HCT116 (cell line): ENCODE results near the gene NOX4.

ENCODE experiments used
- EGR1 ChIP-seq: IDR thresholded peaks from 2 replicates; pipeline ENCODE4 v1.6.1; 2012; ENCODE audit warnings: low read depth
- EZH2 ChIP-seq: fragments of 200-600 bp; sonication (generic); IDR thresholded peaks from 2 replicates; pipeline ENCODE4 v1.6.1; 2017; ENCODE audit warnings: antibody characterized with exemption, mixed run types
- JUND ChIP-seq: IDR thresholded peaks from 2 replicates; pipeline ENCODE4 v1.6.1; 2012
- POLR2A ChIP-seq: IDR thresholded peaks from 2 replicates; pipeline ENCODE4 v1.7.0; 2011; ENCODE audit warnings: borderline replicate concordance; ENCODE audit not compliant: insufficient read depth, insufficient read length; ENCODE audit errors: extremely low read depth
- RAD21 ChIP-seq: IDR thresholded peaks from 2 replicates; pipeline ENCODE4 v1.6.1; 2012; ENCODE audit warnings: low read depth, mild to moderate bottlenecking
- SIN3A ChIP-seq: IDR thresholded peaks from 2 replicates; pipeline ENCODE4 v1.6.1; 2012; ENCODE audit warnings: low read depth
- SP1 ChIP-seq: IDR thresholded peaks from 2 replicates; pipeline ENCODE4 v1.6.1; 2012; ENCODE audit warnings: low read depth
- ZNF274 ChIP-seq: fragments of 200-500 bp; sonication (Bioruptor generic); IDR thresholded peaks from 2 replicates; pipeline ENCODE4 v1.6.1; 2014; ENCODE audit warnings: mild to moderate bottlenecking, low read depth, low read length, inconsistent platforms
- TF ChIP-seq, protein P1 (sequence below), 3 experiments: fragments of 200-600 bp in 1 of 3; sonication (generic) in 1 of 3; IDR thresholded peaks in 2 of 3; conservative IDR thresholded peaks in 1 of 3; 2 replicates each; pipeline ENCODE4 v1.5.1; 2012 to 2017; ENCODE audit warnings: low read depth in 2 of 3, low read length in 2 of 3, antibody characterized with exemption in 1 of 3, borderline replicate concordance in 1 of 3, control low read depth in 1 of 3, mild to moderate bottlenecking in 1 of 3, mixed read lengths in 1 of 3, mixed run types in 1 of 3, moderate library complexity in 1 of 3; ENCODE audit not compliant: insufficient read depth in 1 of 3

DNA sequence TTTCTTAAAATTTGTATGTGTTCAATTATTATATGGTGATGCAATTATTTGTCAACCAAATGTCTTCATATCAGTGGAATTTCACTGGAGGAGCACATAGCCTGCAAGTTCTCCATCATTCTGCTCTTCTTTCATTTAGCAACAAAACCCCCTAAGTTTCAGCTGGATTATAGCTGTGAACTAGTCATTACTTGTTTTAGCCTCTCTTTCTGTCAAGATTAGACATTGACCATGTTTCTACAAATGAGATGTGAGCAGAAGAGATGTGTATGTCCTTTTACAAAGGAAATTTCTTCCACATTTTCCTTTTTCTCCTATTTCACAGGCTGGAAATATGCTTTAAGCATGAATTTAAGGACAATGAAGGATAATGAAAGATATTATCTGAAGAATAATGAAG, 9.2 kb upstream of the NOX4 start:
- TF ChIP-seq POLR2A (no peak), SP1 (no peak), RAD21 (no peak), ZNF274 (no peak), SIN3A (no peak), EGR1 (no peak), JUND (no peak), EZH2 (no peak)
- TF ChIP-seq, protein P1, sequence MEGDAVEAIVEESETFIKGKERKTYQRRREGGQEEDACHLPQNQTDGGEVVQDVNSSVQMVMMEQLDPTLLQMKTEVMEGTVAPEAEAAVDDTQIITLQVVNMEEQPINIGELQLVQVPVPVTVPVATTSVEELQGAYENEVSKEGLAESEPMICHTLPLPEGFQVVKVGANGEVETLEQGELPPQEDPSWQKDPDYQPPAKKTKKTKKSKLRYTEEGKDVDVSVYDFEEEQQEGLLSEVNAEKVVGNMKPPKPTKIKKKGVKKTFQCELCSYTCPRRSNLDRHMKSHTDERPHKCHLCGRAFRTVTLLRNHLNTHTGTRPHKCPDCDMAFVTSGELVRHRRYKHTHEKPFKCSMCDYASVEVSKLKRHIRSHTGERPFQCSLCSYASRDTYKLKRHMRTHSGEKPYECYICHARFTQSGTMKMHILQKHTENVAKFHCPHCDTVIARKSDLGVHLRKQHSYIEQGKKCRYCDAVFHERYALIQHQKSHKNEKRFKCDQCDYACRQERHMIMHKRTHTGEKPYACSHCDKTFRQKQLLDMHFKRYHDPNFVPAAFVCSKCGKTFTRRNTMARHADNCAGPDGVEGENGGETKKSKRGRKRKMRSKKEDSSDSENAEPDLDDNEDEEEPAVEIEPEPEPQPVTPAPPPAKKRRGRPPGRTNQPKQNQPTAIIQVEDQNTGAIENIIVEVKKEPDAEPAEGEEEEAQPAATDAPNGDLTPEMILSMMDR (IDR thresholded peaks at IDR 0.05 in 2 of 3, conservative IDR thresholded peaks at IDR 0.05 in 1 of 3; ENCODE audit: borderline replicate concordance in 1 of 3, insufficient read depth in 1 of 3, low read depth in 2 of 3, low read length in 2 of 3) = no peak
